ENCODE results near the gene TLE1. TPM values are rescaled to one million over a fixed set of nuclear protein-coding genes. Genes with fewer than 3 reads are reported as not detected.

The TLE1 gene
- total RNA-seq, 1 donor from 2014 or later: not detected

Other genes starting within 250 kb of the TLE1 start
- not detected in 2 replicates for gene SPATA31D4, start 238.9 kb upstream of the TLE1 start, total RNA-seq